Heart right ventricle (tissue), 16 donors: ENCODE data around the gene PON2. TPM values are rescaled to one million over a fixed set of nuclear protein-coding genes. Genes with fewer than 3 reads are reported as not detected.

Source experiments
- ATAC-seq, 8 donors: fragments of 200-7000 bp; cut with Tn5 transposase; one replicate each; pipeline ENCODE4 v1.9.1; 2020; ENCODE audit warnings: mild to moderate bottlenecking in 8 of 8, moderate library complexity in 8 of 8, moderate number of reproducible peaks in 1 of 8
- DNase-seq, 2 donors: peaks; one replicate each; pipeline ENCODE4 v3.0.0-alpha.2; 2020
- H3K27ac ChIP-seq, 10 donors: fragments of 200-600 bp; sonication (generic) in 2 of 10; one replicate each; pipeline versions ENCODE4 v1.5.0 to v1.8.0; 2020 to 2022; ENCODE audit warnings: mild to moderate bottlenecking in 3 of 10
- H3K27me3 ChIP-seq, 7 donors: fragments of 200-600 bp; one replicate each; pipeline ENCODE4 v1.8.0; 2021 to 2022; ENCODE audit warnings: mild to moderate bottlenecking in 2 of 7
- H3K36me3 ChIP-seq, 9 donors: fragments of 200-600 bp; sonication (generic) in 1 of 9; one replicate each; pipeline versions ENCODE4 v1.5.0 to v1.8.0; 2020 to 2022; ENCODE audit warnings: mild to moderate bottlenecking in 2 of 9
- H3K4me1 ChIP-seq, 9 donors: fragments of 200-600 bp; sonication (generic) in 1 of 9; one replicate each; pipeline versions ENCODE4 v1.5.0 to v1.8.0; 2020 to 2022; ENCODE audit warnings: mild to moderate bottlenecking in 4 of 9
- H3K4me3 ChIP-seq, 10 donors: fragments of 200-600 bp; sonication (generic) in 2 of 10; one replicate each; pipeline versions ENCODE4 v1.5.0 to v1.8.0; 2020 to 2022; ENCODE audit warnings: mild to moderate bottlenecking in 7 of 10, moderate library complexity in 2 of 10
- H3K9me3 ChIP-seq, 11 donors: fragments of 200-600 bp in 10 of 11; sonication (generic) in 2 of 11; one replicate each; pipeline versions ENCODE4 v1.5.0 to v1.8.0; 2013 to 2022; ENCODE audit warnings: mild to moderate bottlenecking in 2 of 11, control low read depth in 1 of 11, moderate library complexity in 1 of 11
- CTCF ChIP-seq, 9 donors: fragments of 200-600 bp; sonication (generic) in 2 of 9; IDR thresholded peaks; one replicate each; pipeline versions ENCODE4 v1.5.0 to v1.8.0; 2021 to 2022; ENCODE audit warnings: antibody characterized with exemption in 9 of 9, mild to moderate bottlenecking in 5 of 9, moderate library complexity in 1 of 9
- WGBS, 2 donors: extraction: QIAGEN DNeasy Blood & Tissue Kit; methylation state at CpG; one replicate each; pipeline ENCODE4 v1.1.7; 2013; ENCODE audit warnings: inconsistent platforms in 1 of 2; 5-methylcytosine and 5-hydroxymethylcytosine counted together
- intact Hi-C, 10 donors: fragments of 100-400 bp; cut with DNase I; formaldehyde crosslinking; loops; one replicate each; pipeline versions ENCODE4 v1.11.1 to v1.14.2; 2022
- polyA plus RNA-seq, 2 donors: library from polyadenylated mRNA; stranded (reverse); fragments of 200-250 nt; gene quantifications; one replicate each; pipeline ENCODE4 v1.2.3, GENCODE V29; 2013
- total RNA-seq, 10 donors: library from RNA; stranded (reverse); fragmentation: NEBNext Ultra II Directional in 3 of 10; extraction: Animal tissue kit (Norgen Biotek cat#: 25700) in 3 of 10; gene quantifications; one replicate each; pipeline versions ENCODE4 v1.2.1 to v1.2.4, GENCODE V29; 2021 to 2023
- donor health status: Arrhythmogenic right ventricular cardiomyopathy.
- donor health status: ischemic (EF 13 %, LVEDD 7.1; RV severe dilation, severe dysfunction).
- donor health status: healthy with polysubstance abuse.
- donor health status: DM: no; HTN: yes; CAD: no.
- donor health status: DM: no; HTN: no; CAD: no.
- donor health status: ischemic (EF 25% LVEDD 6.9; RV normal size, moderate dysfunction).
- donor health status: ischemic (EF 25% LVEDD 5.7; RV mildly dilated, moderate dysfunction).
- donor health status: healthy.
- donor health status: DM: yes; HTN: yes; CAD: no.
- donor health status: Ischemic cardiomyopathy.
- donor health status: ischemic (EF 35%, LVEDD 5.7; RV mildly dilated, moderate dysfunction).
- donor health status: nonischemic (EF 11% LVEDD 7.7; RV severe dilation, severe dysfunction).
- donor health status: DM: yes; HTN: yes; CAD: no.
- donor health status: PGD.
- donor health status: ischemic (EF 29% LVEDD 5.4; RV normal size, mild dysfunction).
- donor health status: nonischemic (EF 23%, LVEDD 6.1; RV moderate dilation, normal function).

The PON2 gene
- total and polyA plus RNA-seq, 12 donors: 24.8 to 43.4 (median 32.0) TPM

GRCh38 chr7:95429241-95429990 lies 5.4 kb downstream of the PON2 start:
- Histone ChIP-seq H3K4me1 (peaks cover 0 to 11% (median 6%) of the 10 kb centered on the region in 9 donors), H3K27me3 (no peaks in the 10 kb centered on the region), H3K36me3 (peaks cover 0 to 12% (median 0%) of the 10 kb centered on the region in 9 donors), H3K4me3 (no peak overlapping the region), H3K27ac (no peak overlapping the region), H3K9me3 (peaks cover 0 to 4% (median 0%) of the 10 kb centered on the region in 11 donors)
- intact Hi-C loops: no loop called here
- DNase-seq (no peak), ATAC-seq (no peak)
- no peak for TF ChIP-seq CTCF (IDR thresholded peaks at IDR 0.05)
- WGBS, 2 donors: 75 to 78% methylated on average over 5 of the region's 5 CpGs

- Histone ChIP-seq H3K36me3 (peaks cover 0 to 26% (median 0%) of the 10 kb centered on the region in 9 donors), H3K9me3 (peaks cover 0 to 4% (median 0%) of the 10 kb centered on the region in 11 donors), H3K27ac (no peak overlapping the region), H3K27me3 (no peaks in the 10 kb centered on the region), H3K4me3 (no peak overlapping the region), H3K4me1 (no peaks in the 10 kb centered on the region)
- no peak for DNase-seq
- TF ChIP-seq CTCF (IDR thresholded peaks at IDR 0.05): no peak
- intact Hi-C loops: no loop called here
- ATAC-seq: no peak
- 91 to 94% methylated on average over 3 of the region's 3 CpGs for WGBS, 2 donors
Observed at GRCh38 chr7:95427914-95428516, 6.8 kb downstream of the PON2 start.

- intact Hi-C loops: no loop called here
Observed at GRCh38 chr7:95427166-95427565, 7.7 kb downstream of the PON2 start.

GRCh38 chr7:95425694-95426093 lies 9.1 kb downstream of the PON2 start:
- H3K9me3 ChIP-seq: peaks cover 0 to 4% (median 0%) of the 10 kb centered on the region in 11 donors
- 87 to 89% methylated on average over 2 of the region's 2 CpGs for WGBS, 2 donors
- intact Hi-C loops: no loop called here

More at GRCh38 chr7:95427166-95427565, 7.7 kb downstream of the PON2 start:
- no peaks in the 10 kb centered on the region for H3K4me1 ChIP-seq
- peaks cover 0 to 30% (median 0%) of the 10 kb centered on the region in 9 donors for H3K36me3 ChIP-seq
- ATAC-seq: no peak
- WGBS, 2 donors: 88 to 91% methylated on average over 7 of the region's 7 CpGs
- TF ChIP-seq CTCF (IDR thresholded peaks at IDR 0.05): no peak
- no peak for DNase-seq
- no peak overlapping the region for H3K4me3 ChIP-seq
- H3K27ac ChIP-seq: no peak overlapping the region
- H3K27me3 ChIP-seq: no peaks in the 10 kb centered on the region
- H3K9me3 ChIP-seq: peaks cover 0 to 4% (median 0%) of the 10 kb centered on the region in 11 donors

More at GRCh38 chr7:95425694-95426093, 9.1 kb downstream of the PON2 start:
- Histone ChIP-seq H3K27ac (no peak overlapping the region), H3K4me1 (peaks cover 0 to 11% (median 0%) of the 10 kb centered on the region in 9 donors), H3K27me3 (no peaks in the 10 kb centered on the region), H3K36me3 (peaks cover 0 to 30% (median 0%) of the 10 kb centered on the region in 9 donors), H3K4me3 (no peak overlapping the region)
- ATAC-seq (no peak), DNase-seq (no peak)
- no peak for TF ChIP-seq CTCF (IDR thresholded peaks at IDR 0.05)
